Left cardiac atrium (tissue), 4 donors: ENCODE measurements around the gene MEIOC. TPM values are rescaled to one million over a fixed set of nuclear protein-coding genes. Genes with fewer than 3 reads are reported as not detected.
A peak's percentile ranks its signal among the peaks of the same experiment; 100 is the strongest.
"Not testable (repeated sequence)": the region's sequence is repeated elsewhere in the genome, so short reads cannot be mapped to it uniquely, and the experiment has no call there.

Experiments used
- ATAC-seq, 2 donors: fragments of 200-7000 bp; cut with Tn5 transposase; one replicate each; pipeline ENCODE4 v1.9.1; 2020; ENCODE audit warnings: mild to moderate bottlenecking in 2 of 2, moderate library complexity in 2 of 2
- DNase-seq: peaks from one replicate; pipeline ENCODE4 v3.0.0-alpha.2; 2020
- intact Hi-C, 2 donors: fragments of 100-400 bp; cut with DNase I; formaldehyde crosslinking; loops; one replicate each; pipeline versions ENCODE4 v1.14.1 to v1.15.1; 2022 to 2023
- total RNA-seq, 2 donors: library from RNA; stranded (reverse); fragmentation: NEBNext Ultra II Directional; extraction: Animal tissue kit (Norgen Biotek cat#: 25700); gene quantifications; one replicate each; pipeline ENCODE4 v1.2.1, GENCODE V29; 2021
- donor health status: DM: no; HTN: yes; CAD: no.
- donor health status: DM: no; HTN: yes; CAD: no; lungs with severe emphysema.
- donor health status: DM: yes; HTN: yes; CAD: no.
- donor health status: Dilated cardiomyopathy.

MEIOC gene
- total RNA-seq, 2 donors from 2014 or later, result 0.10 TPM; not detected in 1

- ATAC-seq (peak; percentile 40 to 71), DNase-seq (no peak)
- intact Hi-C loops, result no loop called here
Observed at GRCh38 chr17:44642834-44643233, 13.4 kb upstream of the MEIOC start.

- ATAC-seq, result no peak
- intact Hi-C loops, result no loop called here
- no peak for DNase-seq
Observed at GRCh38 chr17:44645341-44645740, 10.9 kb upstream of the MEIOC start.

GRCh38 chr17:44646280-44646679 is 10.0 kb upstream of the MEIOC start:
- ATAC-seq (no peak), DNase-seq (no peak)
- intact Hi-C loops, result no loop called here

- intact Hi-C loops, result no loop called here
- no peak for DNase-seq
- no peak for ATAC-seq
Observed at GRCh38 chr17:44647736-44648135, 8.5 kb upstream of the MEIOC start.

GRCh38 chr17:44648963-44649362 is 7.3 kb upstream of the MEIOC start:
- DNase-seq (no peak), ATAC-seq (no peak)
- intact Hi-C loops, result no loop called here

- ATAC-seq, result no peak
- intact Hi-C loops, result no loop called here
- DNase-seq, result no peak
Observed at GRCh38 chr17:44651228-44651627, 5.0 kb upstream of the MEIOC start.

GRCh38 chr17:44652727-44653126 is 3.5 kb upstream of the MEIOC start:
- intact Hi-C loops, result no loop called here
- no peak for ATAC-seq
- DNase-seq, result no peak

GRCh38 chr17:44653384-44653783 is 2.9 kb upstream of the MEIOC start:
- intact Hi-C loops, result no loop called here
- DNase-seq, result no peak
- ATAC-seq, result no peak

- DNase-seq (no peak), ATAC-seq (no peak)
- intact Hi-C loops, result no loop called here
Observed at GRCh38 chr17:44653954-44654353, 2.3 kb upstream of the MEIOC start.

GRCh38 chr17:44661835-44662234 is 5.6 kb downstream of the MEIOC start:
- intact Hi-C loops, result no loop called here
- DNase-seq (no peak), ATAC-seq (no peak)

GRCh38 chr17:44663095-44663494 is 6.8 kb downstream of the MEIOC start:
- intact Hi-C loops, result no loop called here
- ATAC-seq, result no peak
- DNase-seq, result no peak

- DNase-seq (no peak), ATAC-seq (no peak)
- intact Hi-C loops, result no loop called here
Observed at GRCh38 chr17:44664867-44665266, 8.6 kb downstream of the MEIOC start.

- intact Hi-C loops, result no loop called here
- ATAC-seq, result no peak
- no peak for DNase-seq
Observed at GRCh38 chr17:44666006-44666405, 9.7 kb downstream of the MEIOC start.

- no peak for ATAC-seq
- intact Hi-C loops, result no loop called here
- DNase-seq, result no peak
Observed at GRCh38 chr17:44672479-44673093, 16.3 kb downstream of the MEIOC start.

- no peak for DNase-seq
- no peak for ATAC-seq
- intact Hi-C loops, result no loop called here
Observed at GRCh38 chr17:44673893-44674292, 17.6 kb downstream of the MEIOC start.

- no peak for ATAC-seq
- DNase-seq, result no peak
- intact Hi-C loops, result no loop called here
Observed at GRCh38 chr17:44677136-44677535, 20.9 kb downstream of the MEIOC start.

GRCh38 chr17:44683303-44683702 is 27.0 kb downstream of the MEIOC start:
- intact Hi-C loops, ATAC-seq, DNase-seq: not testable (repeated sequence)

- DNase-seq (no peak), ATAC-seq (no peak)
- intact Hi-C loops, result no loop called here
Observed at GRCh38 chr17:44687756-44688155, 31.5 kb downstream of the MEIOC start.

GRCh38 chr17:44688200-44688599 is 31.9 kb downstream of the MEIOC start:
- intact Hi-C loops, result no loop called here
- DNase-seq (no peak), ATAC-seq (no peak)

GRCh38 chr17:44688675-44689476 is 32.6 kb downstream of the MEIOC start:
- DNase-seq (no peak), ATAC-seq (no peak)
- intact Hi-C loops, result no loop called here
